ENCODE results near the gene SFRP5. TPM values are rescaled to one million over a fixed set of nuclear protein-coding genes. Genes with fewer than 3 reads are reported as not detected.

SFRP5 gene
- total RNA-seq, 1 experiment from 2014 or later, result 3.5 TPM

DNA sequence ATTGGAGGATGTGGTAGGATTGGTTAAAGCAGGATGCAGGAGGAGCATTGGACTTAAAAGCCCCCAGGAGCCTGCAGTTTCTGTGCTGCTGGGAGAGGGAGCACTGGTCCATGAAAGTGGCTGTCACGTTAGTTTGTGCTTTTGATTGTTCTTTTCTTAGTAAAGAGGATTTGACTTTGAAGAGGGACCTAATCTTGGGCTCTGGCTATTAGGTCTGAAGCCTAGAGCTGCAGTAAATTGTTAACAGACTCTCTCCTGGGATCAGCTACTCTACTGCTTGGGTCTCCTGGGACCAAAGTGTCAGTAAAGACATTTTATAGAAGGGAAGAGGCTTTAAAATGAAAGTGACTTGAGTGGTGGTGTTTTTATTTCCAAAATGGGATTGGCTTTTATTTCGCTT lies 31.2 kb downstream of the SFRP5 start:
- H3K4me1 Mint-ChIP-seq, result peaks cover 10% of the 10 kb centered on the region
- H3K9me3 Mint-ChIP-seq, result peaks cover 12% of the 10 kb centered on the region
- no peak for ATAC-seq
- ChIA-PET CTCF (no interaction called here), POLR2A (interaction anchor here (0.5 kb wide), 1 partner anchor 23 kb away, joined by 7 read pairs; no protein-coding TSS in a partner anchor)
- peaks cover 14% of the 10 kb centered on the region for H3K27me3 Mint-ChIP-seq (ENCODE audit: low read depth)
- no peak for DNase-seq (ENCODE audit: low spot score)
- H3K27ac Mint-ChIP-seq, result no peak overlapping the region
- TF ChIP-seq SP1 (CRISPR knock-in tag; conservative IDR thresholded peaks at IDR 0.05), result no peak
- no peak for TF ChIP-seq NR1H2 (CRISPR knock-in tag; IDR thresholded peaks at IDR 0.05)
- TF ChIP-seq, protein P1, sequence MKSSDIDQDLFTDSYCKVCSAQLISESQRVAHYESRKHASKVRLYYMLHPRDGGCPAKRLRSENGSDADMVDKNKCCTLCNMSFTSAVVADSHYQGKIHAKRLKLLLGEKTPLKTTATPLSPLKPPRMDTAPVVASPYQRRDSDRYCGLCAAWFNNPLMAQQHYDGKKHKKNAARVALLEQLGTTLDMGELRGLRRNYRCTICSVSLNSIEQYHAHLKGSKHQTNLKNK (CRISPR knock-in tag; IDR thresholded peaks at IDR 0.05), result no peak
- no peak for TF ChIP-seq NR3C1 (CRISPR knock-in tag; conservative IDR thresholded peaks at IDR 0.05; ENCODE audit: low read depth)
- no peak for TF ChIP-seq FOXJ3 (CRISPR knock-in tag; IDR thresholded peaks at IDR 0.05; ENCODE audit: borderline replicate concordance)
- TF ChIP-seq, protein P2, sequence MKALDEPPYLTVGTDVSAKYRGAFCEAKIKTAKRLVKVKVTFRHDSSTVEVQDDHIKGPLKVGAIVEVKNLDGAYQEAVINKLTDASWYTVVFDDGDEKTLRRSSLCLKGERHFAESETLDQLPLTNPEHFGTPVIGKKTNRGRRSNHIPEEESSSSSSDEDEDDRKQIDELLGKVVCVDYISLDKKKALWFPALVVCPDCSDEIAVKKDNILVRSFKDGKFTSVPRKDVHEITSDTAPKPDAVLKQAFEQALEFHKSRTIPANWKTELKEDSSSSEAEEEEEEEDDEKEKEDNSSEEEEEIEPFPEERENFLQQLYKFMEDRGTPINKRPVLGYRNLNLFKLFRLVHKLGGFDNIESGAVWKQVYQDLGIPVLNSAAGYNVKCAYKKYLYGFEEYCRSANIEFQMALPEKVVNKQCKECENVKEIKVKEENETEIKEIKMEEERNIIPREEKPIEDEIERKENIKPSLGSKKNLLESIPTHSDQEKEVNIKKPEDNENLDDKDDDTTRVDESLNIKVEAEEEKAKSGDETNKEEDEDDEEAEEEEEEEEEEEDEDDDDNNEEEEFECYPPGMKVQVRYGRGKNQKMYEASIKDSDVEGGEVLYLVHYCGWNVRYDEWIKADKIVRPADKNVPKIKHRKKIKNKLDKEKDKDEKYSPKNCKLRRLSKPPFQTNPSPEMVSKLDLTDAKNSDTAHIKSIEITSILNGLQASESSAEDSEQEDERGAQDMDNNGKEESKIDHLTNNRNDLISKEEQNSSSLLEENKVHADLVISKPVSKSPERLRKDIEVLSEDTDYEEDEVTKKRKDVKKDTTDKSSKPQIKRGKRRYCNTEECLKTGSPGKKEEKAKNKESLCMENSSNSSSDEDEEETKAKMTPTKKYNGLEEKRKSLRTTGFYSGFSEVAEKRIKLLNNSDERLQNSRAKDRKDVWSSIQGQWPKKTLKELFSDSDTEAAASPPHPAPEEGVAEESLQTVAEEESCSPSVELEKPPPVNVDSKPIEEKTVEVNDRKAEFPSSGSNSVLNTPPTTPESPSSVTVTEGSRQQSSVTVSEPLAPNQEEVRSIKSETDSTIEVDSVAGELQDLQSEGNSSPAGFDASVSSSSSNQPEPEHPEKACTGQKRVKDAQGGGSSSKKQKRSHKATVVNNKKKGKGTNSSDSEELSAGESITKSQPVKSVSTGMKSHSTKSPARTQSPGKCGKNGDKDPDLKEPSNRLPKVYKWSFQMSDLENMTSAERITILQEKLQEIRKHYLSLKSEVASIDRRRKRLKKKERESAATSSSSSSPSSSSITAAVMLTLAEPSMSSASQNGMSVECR (CRISPR knock-in tag; IDR thresholded peaks at IDR 0.05; ENCODE audit: borderline replicate concordance), result no peak
- TF ChIP-seq ELF4 (CRISPR knock-in tag; IDR thresholded peaks at IDR 0.05; ENCODE audit: low read depth), result no peak
- TF ChIP-seq, protein P3, sequence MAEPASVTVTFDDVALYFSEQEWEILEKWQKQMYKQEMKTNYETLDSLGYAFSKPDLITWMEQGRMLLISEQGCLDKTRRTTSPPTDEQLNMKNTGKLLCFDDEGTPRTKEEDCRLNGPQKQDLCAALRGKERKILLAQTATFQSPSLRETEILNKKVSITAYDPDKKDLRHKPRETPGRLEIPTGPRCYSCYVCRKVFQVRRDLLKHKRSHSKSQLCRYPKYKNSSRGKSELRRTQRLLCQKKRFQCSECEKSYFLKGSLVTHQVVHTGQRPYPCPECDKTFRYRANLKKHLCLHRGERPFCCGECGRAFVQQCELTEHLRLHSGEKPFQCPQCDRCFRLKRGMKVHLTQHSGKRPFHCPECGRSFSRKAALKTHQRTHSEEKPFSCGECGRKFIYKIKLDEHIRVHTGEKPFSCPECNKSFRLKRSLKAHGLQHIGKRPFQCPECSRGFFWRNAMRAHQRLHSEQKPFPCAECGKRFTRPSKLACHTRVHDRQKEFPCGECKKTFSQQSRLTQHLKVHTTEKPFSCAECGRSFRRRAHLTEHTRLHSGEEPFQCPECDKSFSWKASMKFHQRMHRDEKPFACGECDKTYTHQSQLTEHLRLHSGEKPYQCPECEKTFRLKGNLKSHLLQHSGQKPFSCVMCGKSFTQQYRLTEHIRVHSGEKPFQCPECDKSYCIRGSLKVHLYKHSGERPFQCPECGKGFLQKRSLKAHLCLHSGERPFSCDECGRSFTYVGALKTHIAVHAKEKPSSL (CRISPR knock-in tag; conservative IDR thresholded peaks at IDR 0.05), result no peak
- TF ChIP-seq ZNF423 (CRISPR knock-in tag; IDR thresholded peaks at IDR 0.05), result no peak
- no peak for TF ChIP-seq ZBTB21 (CRISPR knock-in tag; IDR thresholded peaks at IDR 0.05; ENCODE audit: borderline replicate concordance)
- no peak for TF ChIP-seq CBFB (CRISPR knock-in tag; IDR thresholded peaks at IDR 0.05; ENCODE audit: low read depth)
- TF ChIP-seq FOXK1 (CRISPR knock-in tag; IDR thresholded peaks at IDR 0.05), result no peak
- no peak for TF ChIP-seq TP53 (CRISPR knock-in tag; IDR thresholded peaks at IDR 0.05)
- TF ChIP-seq, protein P4, sequence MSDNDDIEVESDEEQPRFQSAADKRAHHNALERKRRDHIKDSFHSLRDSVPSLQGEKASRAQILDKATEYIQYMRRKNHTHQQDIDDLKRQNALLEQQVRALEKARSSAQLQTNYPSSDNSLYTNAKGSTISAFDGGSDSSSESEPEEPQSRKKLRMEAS (CRISPR knock-in tag; IDR thresholded peaks at IDR 0.05), result no peak
- no peak for TF ChIP-seq CREB1 (CRISPR knock-in tag; IDR thresholded peaks at IDR 0.05)
- TF ChIP-seq, protein P5, sequence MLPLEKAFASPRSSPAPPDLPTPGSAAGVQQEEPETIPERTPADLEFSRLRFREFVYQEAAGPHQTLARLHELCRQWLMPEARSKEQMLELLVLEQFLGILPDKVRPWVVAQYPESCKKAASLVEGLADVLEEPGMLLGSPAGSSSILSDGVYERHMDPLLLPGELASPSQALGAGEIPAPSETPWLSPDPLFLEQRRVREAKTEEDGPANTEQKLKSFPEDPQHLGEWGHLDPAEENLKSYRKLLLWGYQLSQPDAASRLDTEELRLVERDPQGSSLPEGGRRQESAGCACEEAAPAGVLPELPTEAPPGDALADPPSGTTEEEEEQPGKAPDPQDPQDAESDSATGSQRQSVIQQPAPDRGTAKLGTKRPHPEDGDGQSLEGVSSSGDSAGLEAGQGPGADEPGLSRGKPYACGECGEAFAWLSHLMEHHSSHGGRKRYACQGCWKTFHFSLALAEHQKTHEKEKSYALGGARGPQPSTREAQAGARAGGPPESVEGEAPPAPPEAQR (CRISPR knock-in tag; IDR thresholded peaks at IDR 0.05), result no peak
- H3K36me3 Mint-ChIP-seq, result peaks cover 50% of the 10 kb centered on the region
- H3K4me3 Mint-ChIP-seq, result no peak overlapping the region

DNA sequence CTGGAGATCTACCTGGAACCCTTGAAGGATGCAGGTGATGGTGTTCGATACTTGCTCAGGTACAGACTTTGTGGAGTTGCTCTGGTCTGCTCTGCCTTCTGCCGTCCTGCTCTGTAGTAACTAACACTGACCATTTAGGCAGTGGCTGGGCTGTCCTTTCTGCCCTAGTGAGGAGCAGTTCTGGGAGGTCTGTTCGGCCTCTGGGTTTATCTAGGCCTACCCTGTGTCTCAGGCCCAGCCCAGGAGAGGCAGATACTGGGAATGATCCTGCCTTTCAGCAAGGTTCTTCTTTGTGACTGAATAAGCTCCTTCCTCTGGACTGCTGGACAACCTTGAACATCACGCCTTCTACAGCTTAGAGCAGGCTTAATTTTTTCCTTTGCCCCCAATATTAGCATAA lies 33.2 kb downstream of the SFRP5 start:
- CTCF ChIA-PET, result interaction anchor here (0.5 kb wide), 1 partner anchor 427 kb away, joined by 3 read pairs; no protein-coding TSS in a partner anchor
- no peak for ATAC-seq
- H3K27ac Mint-ChIP-seq, result no peak overlapping the region
- peaks cover 14% of the 10 kb centered on the region for H3K9me3 Mint-ChIP-seq
- H3K27me3 Mint-ChIP-seq (ENCODE audit: low read depth), result peaks cover 34% of the 10 kb centered on the region
- POLR2A ChIA-PET, result no interaction called here
- H3K4me1 Mint-ChIP-seq, result peaks cover 10% of the 10 kb centered on the region
- H3K36me3 Mint-ChIP-seq, result peaks cover 38% of the 10 kb centered on the region
- H3K4me3 Mint-ChIP-seq, result peak overlapping the region; percentile 87
- DNase-seq (ENCODE audit: low spot score), result no peak
- TF ChIP-seq, protein P5 (CRISPR knock-in tag; IDR thresholded peaks at IDR 0.05), result no peak
- TF ChIP-seq NFE2L1 (CRISPR knock-in tag; IDR thresholded peaks at IDR 0.05) (no peak), NFATC4 (CRISPR knock-in tag; IDR thresholded peaks at IDR 0.05) (no peak), ZNF232 (CRISPR knock-in tag; IDR thresholded peaks at IDR 0.05) (no peak), GABPB1 (CRISPR knock-in tag; IDR thresholded peaks at IDR 0.05) (no peak), MXD4 (CRISPR knock-in tag; IDR thresholded peaks at IDR 0.05; ENCODE audit: borderline replicate concordance) (no peak), FOXP1 (CRISPR knock-in tag; IDR thresholded peaks at IDR 0.05; ENCODE audit: borderline replicate concordance) (no peak)
- TF ChIP-seq, protein P6, sequence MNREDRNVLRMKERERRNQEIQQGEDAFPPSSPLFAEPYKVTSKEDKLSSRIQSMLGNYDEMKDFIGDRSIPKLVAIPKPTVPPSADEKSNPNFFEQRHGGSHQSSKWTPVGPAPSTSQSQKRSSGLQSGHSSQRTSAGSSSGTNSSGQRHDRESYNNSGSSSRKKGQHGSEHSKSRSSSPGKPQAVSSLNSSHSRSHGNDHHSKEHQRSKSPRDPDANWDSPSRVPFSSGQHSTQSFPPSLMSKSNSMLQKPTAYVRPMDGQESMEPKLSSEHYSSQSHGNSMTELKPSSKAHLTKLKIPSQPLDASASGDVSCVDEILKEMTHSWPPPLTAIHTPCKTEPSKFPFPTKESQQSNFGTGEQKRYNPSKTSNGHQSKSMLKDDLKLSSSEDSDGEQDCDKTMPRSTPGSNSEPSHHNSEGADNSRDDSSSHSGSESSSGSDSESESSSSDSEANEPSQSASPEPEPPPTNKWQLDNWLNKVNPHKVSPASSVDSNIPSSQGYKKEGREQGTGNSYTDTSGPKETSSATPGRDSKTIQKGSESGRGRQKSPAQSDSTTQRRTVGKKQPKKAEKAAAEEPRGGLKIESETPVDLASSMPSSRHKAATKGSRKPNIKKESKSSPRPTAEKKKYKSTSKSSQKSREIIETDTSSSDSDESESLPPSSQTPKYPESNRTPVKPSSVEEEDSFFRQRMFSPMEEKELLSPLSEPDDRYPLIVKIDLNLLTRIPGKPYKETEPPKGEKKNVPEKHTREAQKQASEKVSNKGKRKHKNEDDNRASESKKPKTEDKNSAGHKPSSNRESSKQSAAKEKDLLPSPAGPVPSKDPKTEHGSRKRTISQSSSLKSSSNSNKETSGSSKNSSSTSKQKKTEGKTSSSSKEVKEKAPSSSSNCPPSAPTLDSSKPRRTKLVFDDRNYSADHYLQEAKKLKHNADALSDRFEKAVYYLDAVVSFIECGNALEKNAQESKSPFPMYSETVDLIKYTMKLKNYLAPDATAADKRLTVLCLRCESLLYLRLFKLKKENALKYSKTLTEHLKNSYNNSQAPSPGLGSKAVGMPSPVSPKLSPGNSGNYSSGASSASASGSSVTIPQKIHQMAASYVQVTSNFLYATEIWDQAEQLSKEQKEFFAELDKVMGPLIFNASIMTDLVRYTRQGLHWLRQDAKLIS (CRISPR knock-in tag; IDR thresholded peaks at IDR 0.05; ENCODE audit: borderline replicate concordance), result no peak
